ENCODE results near the gene ZNF638.

ZNF638 gene

GRCh38 chr2:71472019-71472418, 140.4 kb downstream of the ZNF638 start (continued):
- TF ChIP-seq PRDM2 (tag by site-specific recombination; IDR thresholded peaks at IDR 0.05; ENCODE audit: borderline replicate concordance) (no peak), GLI4 (tag by site-specific recombination; IDR thresholded peaks at IDR 0.05) (no peak), BCL11B (tag by site-specific recombination; IDR thresholded peaks at IDR 0.05; ENCODE audit: low read depth) (no peak), SALL2 (tag by site-specific recombination; IDR thresholded peaks at IDR 0.05; ENCODE audit: borderline replicate concordance) (no peak)

- Histone ChIP-seq H3K4me3 (ENCODE audit: low read depth, low read length) (no peak overlapping the region), H3K27ac (ENCODE audit: extremely low read depth, low read depth, low read length) (no peak overlapping the region), H3K9me3 (ENCODE audit: control insufficient read depth, insufficient read depth, low read depth, low read length) (no peaks in the 10 kb centered on the region), H3K36me3 (ENCODE audit: control insufficient read depth in 2 of 2, insufficient read depth in 1 of 2, low read length in 2 of 2) (no peaks in the 10 kb centered on the region), H3K4me1 (ENCODE audit: control insufficient read depth, insufficient read depth, low read length) (no peaks in the 10 kb centered on the region)
- CTCF ChIA-PET, result interaction anchor here (0.7 to 1.1 kb wide), 2 partner anchors 36 to 251 kb away, joined by 3 read pairs; no protein-coding TSS in a partner anchor
- TF ChIP-seq WT1 (tag by site-specific recombination; IDR thresholded peaks at IDR 0.05) (peak; percentile 89), MZF1 (tag by site-specific recombination; IDR thresholded peaks at IDR 0.05; ENCODE audit: borderline replicate concordance) (no peak)
- POLR2A ChIA-PET, result no interaction called here
Measured at GRCh38 chr2:71473346-71474031, 141.9 kb downstream of the ZNF638 start.

- Histone ChIP-seq H3K9me3 (ENCODE audit: control insufficient read depth, insufficient read depth, low read depth, low read length) (no peaks in the 10 kb centered on the region), H3K27ac (ENCODE audit: extremely low read depth, low read depth, low read length) (no peak overlapping the region), H3K4me3 (ENCODE audit: low read depth, low read length) (no peak overlapping the region), H3K36me3 (ENCODE audit: control insufficient read depth in 2 of 2, insufficient read depth in 1 of 2, low read length in 2 of 2) (no peaks in the 10 kb centered on the region), H3K4me1 (ENCODE audit: control insufficient read depth, insufficient read depth, low read length) (no peaks in the 10 kb centered on the region)
- TF ChIP-seq ZNF223 (tag by site-specific recombination; IDR thresholded peaks at IDR 0.05) (no peak), ZNF202 (tag by site-specific recombination; IDR thresholded peaks at IDR 0.05; ENCODE audit: borderline replicate concordance) (no peak), REST (tag by site-specific recombination; IDR thresholded peaks at IDR 0.05) (no peak), SCRT2 (tag by site-specific recombination; IDR thresholded peaks at IDR 0.05) (peak; percentile 90), GLI4 (tag by site-specific recombination; IDR thresholded peaks at IDR 0.05) (no peak)
- ChIA-PET POLR2A (interaction anchor here (0.5 to 0.6 kb wide), 2 partner anchors 13 to 1767 kb away, joined by 3 to 4 read pairs; no protein-coding TSS in a partner anchor), CTCF (interaction anchor here (1.1 to 4.1 kb wide), 2 partner anchors 13 to 251 kb away, joined by 3 to 22 read pairs; no protein-coding TSS in a partner anchor)
Measured at GRCh38 chr2:71474116-71474743, 142.6 kb downstream of the ZNF638 start.
